Rectal smooth muscle tissue (tissue), 1 donor: ENCODE data around the gene PPFIBP1.

Experiments used
- H3K27ac ChIP-seq: one replicate; pipeline ENCODE4 v1.7.0; 2013; ENCODE audit warnings: low read depth, low read length, inconsistent platforms
- H3K27me3 ChIP-seq: one replicate; pipeline ENCODE4 v1.7.0; 2013; ENCODE audit warnings: low read length; ENCODE audit not compliant: control insufficient read depth, insufficient read depth
- H3K36me3 ChIP-seq: one replicate; pipeline ENCODE4 v1.7.0; 2013; ENCODE audit warnings: low read length; ENCODE audit not compliant: control insufficient read depth, insufficient read depth
- H3K4me1 ChIP-seq: one replicate; pipeline ENCODE4 v1.7.0; 2013; ENCODE audit warnings: low read length; ENCODE audit not compliant: control insufficient read depth, insufficient read depth
- H3K4me3 ChIP-seq: one replicate; pipeline ENCODE4 v1.7.0; 2013; ENCODE audit warnings: low read length
- H3K9ac ChIP-seq: one replicate; pipeline ENCODE4 v1.7.0; 2013; ENCODE audit warnings: low read length

PPFIBP1 gene

GRCh38 chr12:27523642-27524493, at the start of gene PPFIBP1:
TSS of gene PPFIBP1 (plus strand) at chr12:27524206. CDS start at chr12:27633397, 109,191 bp downstream.
- Histone ChIP-seq H3K4me3 (peak within 1 kb of the TSS; percentile 93), H3K4me1 (peaks cover 7% of the 10 kb centered on the region), H3K27ac (peak within 1 kb of the TSS; percentile 85), H3K36me3 (no peaks in the 10 kb centered on the region), H3K27me3 (no peaks in the 10 kb centered on the region), H3K9ac (peak within 1 kb of the TSS; percentile 59)

GRCh38 chr12:27474344-27474743, 49.7 kb upstream of the PPFIBP1 start:
- H3K4me1 ChIP-seq, result no peaks in the 10 kb centered on the region
- no peak overlapping the region for H3K4me3 ChIP-seq
- H3K36me3 ChIP-seq, result no peaks in the 10 kb centered on the region
- no peak overlapping the region for H3K9ac ChIP-seq
- no peaks in the 10 kb centered on the region for H3K27me3 ChIP-seq
- H3K27ac ChIP-seq, result no peak overlapping the region

GRCh38 chr12:27477049-27477448, 47.0 kb upstream of the PPFIBP1 start:
- no peaks in the 10 kb centered on the region for H3K36me3 ChIP-seq
- no peak overlapping the region for H3K27ac ChIP-seq
- no peaks in the 10 kb centered on the region for H3K27me3 ChIP-seq
- H3K4me3 ChIP-seq, result no peak overlapping the region
- H3K9ac ChIP-seq, result no peak overlapping the region
- H3K4me1 ChIP-seq, result no peaks in the 10 kb centered on the region

- Histone ChIP-seq H3K4me1 (no peaks in the 10 kb centered on the region), H3K4me3 (no peak overlapping the region), H3K9ac (no peak overlapping the region), H3K27me3 (no peaks in the 10 kb centered on the region), H3K36me3 (no peaks in the 10 kb centered on the region), H3K27ac (no peak overlapping the region)
Measured at GRCh38 chr12:27478949-27479348, 45.1 kb upstream of the PPFIBP1 start.

- H3K9ac ChIP-seq, result no peak overlapping the region
- no peak overlapping the region for H3K4me3 ChIP-seq
- H3K4me1 ChIP-seq, result no peaks in the 10 kb centered on the region
- H3K27me3 ChIP-seq, result no peaks in the 10 kb centered on the region
- H3K36me3 ChIP-seq, result no peaks in the 10 kb centered on the region
- H3K27ac ChIP-seq, result no peak overlapping the region
Measured at GRCh38 chr12:27480016-27480415, 44.0 kb upstream of the PPFIBP1 start.

GRCh38 chr12:27486961-27487360, 37.0 kb upstream of the PPFIBP1 start:
- Histone ChIP-seq H3K27me3 (no peaks in the 10 kb centered on the region), H3K36me3 (no peaks in the 10 kb centered on the region), H3K4me3 (no peak overlapping the region), H3K9ac (no peak overlapping the region), H3K4me1 (no peaks in the 10 kb centered on the region), H3K27ac (no peak overlapping the region)

- Histone ChIP-seq H3K27ac (no peak overlapping the region), H3K4me1 (no peaks in the 10 kb centered on the region), H3K9ac (no peak overlapping the region), H3K4me3 (no peak overlapping the region), H3K27me3 (no peaks in the 10 kb centered on the region), H3K36me3 (no peaks in the 10 kb centered on the region)
Measured at GRCh38 chr12:27488479-27488878, 35.5 kb upstream of the PPFIBP1 start.

GRCh38 chr12:27491226-27491625, 32.8 kb upstream of the PPFIBP1 start:
- Histone ChIP-seq H3K4me1 (no peaks in the 10 kb centered on the region), H3K27ac (no peak overlapping the region), H3K4me3 (no peak overlapping the region), H3K27me3 (no peaks in the 10 kb centered on the region), H3K9ac (no peak overlapping the region), H3K36me3 (no peaks in the 10 kb centered on the region)

GRCh38 chr12:27493260-27493940, 30.6 kb upstream of the PPFIBP1 start:
- no peak overlapping the region for H3K4me3 ChIP-seq
- H3K27me3 ChIP-seq, result no peaks in the 10 kb centered on the region
- H3K9ac ChIP-seq, result no peak overlapping the region
- no peak overlapping the region for H3K27ac ChIP-seq
- no peaks in the 10 kb centered on the region for H3K4me1 ChIP-seq
- no peaks in the 10 kb centered on the region for H3K36me3 ChIP-seq

GRCh38 chr12:27497446-27497845, 26.6 kb upstream of the PPFIBP1 start:
- Histone ChIP-seq H3K36me3 (no peaks in the 10 kb centered on the region), H3K4me3 (no peak overlapping the region), H3K9ac (no peak overlapping the region), H3K27ac (no peak overlapping the region), H3K4me1 (no peaks in the 10 kb centered on the region), H3K27me3 (no peaks in the 10 kb centered on the region)

GRCh38 chr12:27498149-27498548, 25.9 kb upstream of the PPFIBP1 start:
- Histone ChIP-seq H3K36me3 (no peaks in the 10 kb centered on the region), H3K4me3 (no peak overlapping the region), H3K27me3 (no peaks in the 10 kb centered on the region), H3K4me1 (no peaks in the 10 kb centered on the region), H3K27ac (no peak overlapping the region), H3K9ac (no peak overlapping the region)

GRCh38 chr12:27498761-27499160, 25.2 kb upstream of the PPFIBP1 start:
- Histone ChIP-seq H3K9ac (no peak overlapping the region), H3K4me1 (no peaks in the 10 kb centered on the region), H3K4me3 (no peak overlapping the region), H3K27me3 (no peaks in the 10 kb centered on the region), H3K27ac (no peak overlapping the region), H3K36me3 (no peaks in the 10 kb centered on the region)

- no peaks in the 10 kb centered on the region for H3K4me1 ChIP-seq
- H3K27me3 ChIP-seq, result no peaks in the 10 kb centered on the region
- H3K4me3 ChIP-seq, result no peak overlapping the region
- no peak overlapping the region for H3K9ac ChIP-seq
- H3K36me3 ChIP-seq, result no peaks in the 10 kb centered on the region
- H3K27ac ChIP-seq, result no peak overlapping the region
Measured at GRCh38 chr12:27499377-27499776, 24.6 kb upstream of the PPFIBP1 start.
